Heart left ventricle (tissue), 13 donors: ENCODE results near the gene MYH11.

ENCODE experiments used
- CTCF ChIP-seq, 12 donors: fragments of 200-600 bp; sonication (generic) in 4 of 12; IDR thresholded peaks; one replicate each; pipeline versions ENCODE4 v1.5.0 to v1.8.0; 2018 to 2022; ENCODE audit warnings: antibody characterized with exemption in 12 of 12, mild to moderate bottlenecking in 5 of 12
- POLR2A ChIP-seq, 2 donors: fragments of 450-650 bp; IDR thresholded peaks; one replicate each; pipeline ENCODE4 v1.6.1; 2017; ENCODE audit warnings: antibody characterized with exemption in 2 of 2, mild to moderate bottlenecking in 2 of 2, moderate library complexity in 2 of 2
- donor health status: ischemic (EF 13 %, LVEDD 7.1; RV severe dilation, severe dysfunction).
- donor health status: DM: no; HTN: yes; CAD: no.
- donor health status: DM: no; HTN: no; CAD: no.
- donor health status: ischemic (EF 25% LVEDD 6.9; RV normal size, moderate dysfunction).
- donor health status: ischemic (EF 25% LVEDD 5.7; RV mildly dilated, moderate dysfunction).
- donor health status: ischemic (EF 35%, LVEDD 5.7; RV mildly dilated, moderate dysfunction).
- donor health status: nonischemic (EF 11% LVEDD 7.7; RV severe dilation, severe dysfunction).
- donor health status: DM: yes; HTN: yes; CAD: no.
- donor health status: PGD.
- donor health status: ischemic (EF 29% LVEDD 5.4; RV normal size, mild dysfunction).
- donor health status: nonischemic (EF 23%, LVEDD 6.1; RV moderate dilation, normal function).

GRCh38 chr16:15810411-15810810, 46.4 kb downstream of the MYH11 start:
- TF ChIP-seq CTCF (IDR thresholded peaks at IDR 0.05) (no peak), POLR2A (IDR thresholded peaks at IDR 0.05) (no peak)
